Measurements from ENCODE around the gene NEU3. TPM values are rescaled to one million over a fixed set of nuclear protein-coding genes. Genes with fewer than 3 reads are reported as not detected.

Gene NEU3
- total and polyA plus RNA-seq, 3 donors from 2014 or later, result 25.8 to 41.5 (median 29.3) TPM

DNA sequence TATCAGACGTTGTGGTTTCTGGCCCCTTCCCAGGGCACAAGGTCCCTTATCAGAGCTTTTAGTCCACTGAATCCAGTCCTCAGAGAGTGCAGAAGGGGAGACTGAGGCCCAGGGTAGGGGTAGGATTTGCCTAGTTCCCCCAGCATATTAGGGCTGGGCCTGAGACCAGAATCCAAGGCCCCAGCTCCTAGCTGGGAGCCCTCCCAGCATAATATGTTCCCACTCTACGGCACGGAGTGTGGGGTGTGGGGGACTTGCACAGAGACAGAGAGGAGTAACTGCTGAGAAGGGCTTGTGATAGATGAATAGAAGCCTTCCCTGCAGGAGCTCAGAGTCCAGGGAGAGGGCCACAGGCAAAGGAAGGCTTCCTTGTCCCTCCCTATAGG lies 43.8 kb downstream of the NEU3 start:
- no peak overlapping the region for H3K27ac ChIP-seq
- no peaks in the 10 kb centered on the region for H3K9me3 ChIP-seq
- H3K36me3 ChIP-seq (ENCODE audit: low read depth, missing control alignments), result no peaks in the 10 kb centered on the region
- TF ChIP-seq, protein P1, sequence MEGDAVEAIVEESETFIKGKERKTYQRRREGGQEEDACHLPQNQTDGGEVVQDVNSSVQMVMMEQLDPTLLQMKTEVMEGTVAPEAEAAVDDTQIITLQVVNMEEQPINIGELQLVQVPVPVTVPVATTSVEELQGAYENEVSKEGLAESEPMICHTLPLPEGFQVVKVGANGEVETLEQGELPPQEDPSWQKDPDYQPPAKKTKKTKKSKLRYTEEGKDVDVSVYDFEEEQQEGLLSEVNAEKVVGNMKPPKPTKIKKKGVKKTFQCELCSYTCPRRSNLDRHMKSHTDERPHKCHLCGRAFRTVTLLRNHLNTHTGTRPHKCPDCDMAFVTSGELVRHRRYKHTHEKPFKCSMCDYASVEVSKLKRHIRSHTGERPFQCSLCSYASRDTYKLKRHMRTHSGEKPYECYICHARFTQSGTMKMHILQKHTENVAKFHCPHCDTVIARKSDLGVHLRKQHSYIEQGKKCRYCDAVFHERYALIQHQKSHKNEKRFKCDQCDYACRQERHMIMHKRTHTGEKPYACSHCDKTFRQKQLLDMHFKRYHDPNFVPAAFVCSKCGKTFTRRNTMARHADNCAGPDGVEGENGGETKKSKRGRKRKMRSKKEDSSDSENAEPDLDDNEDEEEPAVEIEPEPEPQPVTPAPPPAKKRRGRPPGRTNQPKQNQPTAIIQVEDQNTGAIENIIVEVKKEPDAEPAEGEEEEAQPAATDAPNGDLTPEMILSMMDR (IDR thresholded peaks at IDR 0.05), result no peak
- TF ChIP-seq POLR2A (IDR thresholded peaks at IDR 0.05), result no peak
- H3K4me1 ChIP-seq, result no peaks in the 10 kb centered on the region
- H3K4me3 ChIP-seq, result no peak overlapping the region
- WGBS, 2 donors, result 55 to 79% methylated on average over 3 of the region's 3 CpGs
- intact Hi-C loops (cut with DNase I; ENCODE audit: low total_unique reads), result no loop called here
- DNase-seq, result no peak
- no peaks in the 10 kb centered on the region for H3K27me3 ChIP-seq

DNA sequence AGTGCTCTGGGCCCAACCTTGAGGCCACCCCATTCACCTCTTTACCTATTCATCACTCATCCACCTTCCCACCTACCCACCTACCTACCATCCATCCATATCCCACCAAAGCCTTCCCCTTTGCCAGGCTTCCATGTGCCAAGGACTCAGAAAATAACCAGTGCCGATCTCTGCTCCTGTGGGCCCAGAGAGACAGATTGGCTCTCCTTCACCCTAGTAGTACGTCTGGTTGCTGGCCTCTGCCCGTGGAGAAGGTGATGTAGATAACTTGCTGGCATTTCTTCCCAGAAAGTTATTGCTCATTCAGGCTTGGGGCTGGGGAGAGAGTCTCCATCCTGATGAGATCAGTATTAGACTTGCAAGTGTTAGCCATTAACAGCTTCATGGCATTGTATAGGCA lies 45.2 kb downstream of the NEU3 start:
- Histone ChIP-seq H3K4me1 (no peaks in the 10 kb centered on the region), H3K4me3 (no peak overlapping the region), H3K9me3 (no peaks in the 10 kb centered on the region), H3K36me3 (ENCODE audit: low read depth, missing control alignments) (no peaks in the 10 kb centered on the region), H3K27ac (no peak overlapping the region), H3K27me3 (no peaks in the 10 kb centered on the region)
- no peak for DNase-seq
- 86 to 97% methylated on average over 3 of the region's 3 CpGs for WGBS, 2 donors
- TF ChIP-seq, protein P1 (IDR thresholded peaks at IDR 0.05), result no peak
- no peak for TF ChIP-seq POLR2A (IDR thresholded peaks at IDR 0.05)
- intact Hi-C loops (cut with DNase I; ENCODE audit: low total_unique reads), result no loop called here

DNA sequence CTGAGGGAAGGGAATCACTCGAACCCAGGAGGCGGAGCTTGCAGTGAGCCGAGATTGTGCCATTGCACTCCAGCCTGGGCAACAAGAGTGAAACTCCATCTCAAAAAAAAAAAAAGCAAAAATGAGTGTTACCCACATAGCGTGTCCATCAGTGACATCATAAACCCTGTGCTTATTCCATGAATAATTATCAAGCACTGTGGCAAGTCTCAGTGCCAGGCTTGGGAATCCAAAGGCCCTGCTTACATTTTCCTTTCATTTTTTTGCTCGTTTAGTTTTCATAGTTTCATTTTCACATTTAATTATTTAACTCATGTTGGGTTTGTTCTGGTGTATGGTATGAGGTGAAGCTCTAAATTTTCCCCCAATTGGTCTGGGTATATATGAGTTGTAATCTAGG lies 46.5 kb downstream of the NEU3 start:
- H3K9me3 ChIP-seq, result no peaks in the 10 kb centered on the region
- intact Hi-C loops (cut with DNase I; ENCODE audit: low total_unique reads), result no loop called here
- H3K27me3 ChIP-seq, result no peaks in the 10 kb centered on the region
- DNase-seq, result no peak
- H3K4me3 ChIP-seq, result no peak overlapping the region
- WGBS, 2 donors, result 81 to 90% methylated on average over 5 of the region's 5 CpGs
- no peak for TF ChIP-seq POLR2A (IDR thresholded peaks at IDR 0.05)
- TF ChIP-seq, protein P1 (IDR thresholded peaks at IDR 0.05), result no peak
- H3K27ac ChIP-seq, result no peak overlapping the region
- no peaks in the 10 kb centered on the region for H3K4me1 ChIP-seq
- H3K36me3 ChIP-seq (ENCODE audit: low read depth, missing control alignments), result no peaks in the 10 kb centered on the region

DNA sequence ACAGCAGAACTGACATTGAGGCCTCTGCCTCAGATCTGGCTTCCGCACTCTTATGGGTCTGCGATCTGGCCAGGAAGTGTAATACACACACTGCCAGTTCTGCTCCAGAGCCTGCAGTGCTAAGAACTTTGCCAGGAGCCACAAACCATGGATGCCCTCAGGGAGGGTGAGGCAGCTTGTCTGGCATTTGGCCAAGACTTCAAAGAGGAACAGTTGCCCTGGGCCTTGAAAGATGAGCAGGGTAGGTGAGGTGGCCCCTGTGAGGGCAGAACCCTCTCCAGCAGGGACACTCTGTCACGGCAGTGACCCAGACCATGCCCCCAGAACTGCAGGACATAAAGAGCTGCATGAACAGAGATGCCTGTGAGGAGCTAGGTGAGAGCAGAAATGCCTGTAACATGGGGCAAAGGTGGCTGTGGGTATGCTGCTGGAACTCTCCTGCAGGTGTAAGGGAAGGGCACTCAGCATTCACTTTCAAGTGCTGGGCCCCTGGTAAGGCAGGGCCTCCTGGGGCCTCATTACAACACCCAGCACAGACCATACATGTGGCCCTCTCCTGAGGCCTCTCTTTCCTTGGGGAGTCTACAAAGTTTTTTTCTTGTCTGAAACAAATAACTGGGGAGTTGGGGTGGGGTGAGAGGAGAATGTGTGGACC lies 47.3 kb downstream of the NEU3 start:
- WGBS, 2 donors, result 85 to 93% methylated on average over 3 of the region's 3 CpGs
- TF ChIP-seq POLR2A (IDR thresholded peaks at IDR 0.05), result no peak
- TF ChIP-seq, protein P1 (IDR thresholded peaks at IDR 0.05), result no peak
- H3K9me3 ChIP-seq, result no peaks in the 10 kb centered on the region
- no peaks in the 10 kb centered on the region for H3K36me3 ChIP-seq (ENCODE audit: low read depth, missing control alignments)
- intact Hi-C loops (cut with DNase I; ENCODE audit: low total_unique reads), result no loop called here
- no peaks in the 10 kb centered on the region for H3K4me1 ChIP-seq
- no peak overlapping the region for H3K27ac ChIP-seq
- H3K4me3 ChIP-seq, result no peak overlapping the region
- H3K27me3 ChIP-seq, result no peaks in the 10 kb centered on the region
- DNase-seq, result no peak

DNA sequence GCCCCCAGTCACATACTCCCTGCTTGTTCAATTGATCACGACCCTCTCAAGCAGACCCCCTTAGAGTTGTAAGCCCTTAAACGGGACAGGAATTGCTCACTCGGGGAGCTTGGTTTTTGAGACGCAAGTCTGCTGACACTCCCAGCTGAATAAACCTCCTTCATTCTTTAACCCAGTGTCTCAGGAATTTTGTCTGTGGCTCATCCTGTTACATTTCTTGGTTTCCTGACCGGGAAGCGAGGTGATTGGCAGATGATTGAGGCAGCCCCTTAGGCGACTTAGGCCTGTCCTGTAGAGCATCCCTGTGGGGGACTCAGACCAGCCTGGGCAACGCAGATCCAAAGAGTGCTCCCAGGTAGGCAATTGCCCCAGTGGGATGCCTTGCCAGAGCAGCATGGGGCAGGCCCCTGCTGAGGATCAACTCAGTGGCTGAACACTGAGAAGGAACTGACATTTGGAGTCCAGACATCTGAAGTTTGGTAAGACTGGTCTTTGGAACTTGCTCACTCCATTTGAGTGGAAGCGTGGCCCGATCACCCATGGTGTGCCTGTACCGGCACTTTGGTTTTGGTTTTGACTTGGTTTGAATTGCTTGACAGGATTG lies 51.5 kb downstream of the NEU3 start:
- Histone ChIP-seq H3K27ac (no peak overlapping the region), H3K4me3 (no peak overlapping the region), H3K9me3 (no peaks in the 10 kb centered on the region), H3K36me3 (ENCODE audit: low read depth, missing control alignments) (no peaks in the 10 kb centered on the region), H3K27me3 (no peaks in the 10 kb centered on the region), H3K4me1 (no peaks in the 10 kb centered on the region)
- DNase-seq, result no peak
- intact Hi-C loops (cut with DNase I; ENCODE audit: low total_unique reads), result no loop called here
- WGBS, 2 donors, result 90 to 96% methylated on average over 10 to 11 of the region's 11 CpGs
- no peak for TF ChIP-seq POLR2A (IDR thresholded peaks at IDR 0.05)
- TF ChIP-seq, protein P1 (IDR thresholded peaks at IDR 0.05), result no peak

Data from testis (tissue), 3 donors.